ENCODE data around the gene PRKCZ.

PRKCZ gene

GRCh38 chr1:2124446-2125198 is 74.4 kb downstream of the PRKCZ start:
- DNase-seq: no peak

- DNase-seq: no peak
Measured at GRCh38 chr1:2125350-2126211, 75.4 kb downstream of the PRKCZ start.

- no peak for DNase-seq
Measured at GRCh38 chr1:2126331-2127186, 76.3 kb downstream of the PRKCZ start.

GRCh38 chr1:2127187-2128145 is 77.3 kb downstream of the PRKCZ start:
- no peak for DNase-seq

DNA sequence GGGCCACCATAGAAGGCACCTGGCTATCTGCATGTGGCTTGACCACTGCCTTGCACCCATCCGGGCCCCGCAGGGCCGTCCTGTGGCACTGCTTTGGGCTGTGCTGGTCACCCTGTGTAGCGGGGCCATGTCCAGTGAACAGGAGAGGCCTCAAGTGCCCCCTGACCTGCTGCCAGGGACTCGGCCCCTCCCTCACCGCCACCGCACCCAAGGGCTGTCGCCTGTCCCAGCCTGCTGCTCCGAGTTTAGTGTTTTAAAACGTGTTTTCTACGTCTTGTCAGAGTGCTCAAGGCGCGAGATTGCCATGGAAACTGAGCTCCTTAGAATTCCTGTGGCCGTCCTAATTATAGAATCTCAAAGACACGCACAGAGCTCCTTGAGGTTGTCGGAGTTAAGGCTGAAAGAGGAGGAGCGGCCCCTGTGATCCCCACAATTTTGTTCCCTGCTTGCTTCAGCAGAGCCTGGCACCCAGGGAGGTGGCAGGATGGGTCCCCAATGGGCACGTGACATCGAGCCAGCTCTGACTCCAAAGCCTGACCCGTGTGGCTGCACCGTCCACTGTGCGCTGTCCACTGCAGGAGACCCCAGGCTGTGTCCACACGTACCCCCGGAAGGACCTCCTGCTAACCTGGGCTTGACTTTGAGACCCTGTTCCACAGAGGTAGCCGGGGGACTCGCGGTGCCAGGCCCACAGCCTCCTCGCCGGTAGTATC is 78.1 kb downstream of the PRKCZ start:
- no peak for DNase-seq

GRCh38 chr1:2129256-2129943 is 79.2 kb downstream of the PRKCZ start:
- DNase-seq: no peak

- DNase-seq: no peak
Measured at GRCh38 chr1:2130156-2130555, 79.9 kb downstream of the PRKCZ start.

- DNase-seq: no peak
Measured at GRCh38 chr1:2130871-2131289, 80.7 kb downstream of the PRKCZ start.

- DNase-seq: peak; percentile 25
Measured at GRCh38 chr1:2132222-2133038, 82.2 kb downstream of the PRKCZ start.

DNA sequence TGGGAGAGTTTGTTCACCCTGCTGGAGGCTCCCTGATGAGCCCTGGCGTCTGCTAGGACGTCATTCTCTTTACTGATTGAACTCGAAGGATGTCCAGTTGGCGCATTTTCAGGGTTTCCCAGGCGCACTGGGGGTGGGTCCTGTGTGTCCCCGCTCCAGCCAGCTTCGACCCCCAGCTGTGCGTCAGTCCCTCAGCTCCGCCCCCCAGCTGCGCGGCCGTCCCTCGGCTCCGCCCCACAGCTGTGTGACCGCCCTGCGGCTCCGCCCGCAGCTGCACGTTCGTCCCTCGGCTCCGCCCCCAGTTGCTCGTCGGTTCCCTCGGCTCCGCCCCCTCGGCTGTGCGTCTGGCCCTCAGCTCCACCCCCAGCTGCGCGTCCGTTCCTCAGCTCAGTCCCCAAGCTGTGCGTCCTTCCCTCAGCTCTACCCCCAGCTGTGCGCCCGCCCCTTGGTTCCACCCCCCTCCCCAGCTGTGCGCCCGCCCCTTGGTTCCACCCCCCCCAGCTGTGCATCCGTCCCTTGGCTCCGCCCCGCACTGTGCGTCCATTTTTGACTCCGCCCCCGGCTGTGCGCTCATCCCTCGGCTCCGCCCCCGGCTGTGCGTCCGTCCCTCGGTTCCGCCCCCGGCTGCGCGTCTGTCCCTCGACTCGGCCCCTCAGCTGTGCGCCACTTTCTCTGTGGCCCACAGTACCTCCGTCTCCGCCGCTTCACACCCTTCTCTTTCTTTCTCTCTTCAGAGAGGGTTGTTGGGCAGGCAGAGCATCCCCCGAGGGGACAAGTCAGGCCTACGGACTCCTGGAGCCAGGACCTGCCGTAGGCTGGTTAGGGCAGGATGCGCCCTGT is 83.0 kb downstream of the PRKCZ start:
- DNase-seq: peak; percentile 96

GRCh38 chr1:2133879-2134215 is 83.6 kb downstream of the PRKCZ start:
- DNase-seq: no peak

DNA sequence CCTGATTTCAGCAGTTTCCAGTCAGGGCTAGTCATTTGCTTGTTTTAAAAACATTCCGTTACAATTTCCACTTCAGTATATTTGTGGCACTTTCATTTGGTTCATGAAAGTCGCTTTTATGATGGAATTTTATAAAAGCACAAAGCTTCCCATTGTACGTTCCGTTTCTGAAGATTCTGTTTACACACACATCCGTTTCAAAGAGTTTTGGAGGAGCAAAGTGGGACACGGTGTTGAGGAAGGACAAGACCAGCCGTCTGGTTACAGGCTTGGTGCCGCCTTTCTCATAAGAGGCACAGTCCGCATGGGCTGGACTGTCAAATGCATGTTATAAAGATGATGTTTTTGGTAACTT is 84.0 kb downstream of the PRKCZ start:
- DNase-seq: no peak

GRCh38 chr1:2134621-2135307 is 84.6 kb downstream of the PRKCZ start:
- DNase-seq: no peak

- no peak for DNase-seq
Measured at GRCh38 chr1:2135441-2135841, 85.2 kb downstream of the PRKCZ start.

- no peak for DNase-seq
Measured at GRCh38 chr1:2135941-2136340, 85.7 kb downstream of the PRKCZ start.

- no peak for DNase-seq
Measured at GRCh38 chr1:2136386-2137235, 86.4 kb downstream of the PRKCZ start.

Data from stimulated activated CD4-positive, alpha-beta T cell treated with anti-CD3 and anti-CD28 coated beads, Interleukin-4, amount 100 ng/mL, for 1 hour (primary cell).